ENCODE results near the gene PLEKHA8.

- TF ChIP-seq CTCF (IDR thresholded peaks at IDR 0.05) (no peak), POLR2A (IDR thresholded peaks at IDR 0.05) (no peak), EP300 (IDR thresholded peaks at IDR 0.05; ENCODE audit: low read depth) (no peak), POLR2AphosphoS5 (IDR thresholded peaks at IDR 0.05) (no peak)
Measured at GRCh38 chr7:29980151-29980550, 48.1 kb upstream of the PLEKHA8 start.

Measured in transverse colon (tissue), 4 donors.